ENCODE data around the gene TMEM106C. TPM values are rescaled to one million over a fixed set of nuclear protein-coding genes. Genes with fewer than 3 reads are reported as not detected.

TMEM106C gene
- polyA plus RNA-seq, 1 experiment: 93.7 TPM

DNA sequence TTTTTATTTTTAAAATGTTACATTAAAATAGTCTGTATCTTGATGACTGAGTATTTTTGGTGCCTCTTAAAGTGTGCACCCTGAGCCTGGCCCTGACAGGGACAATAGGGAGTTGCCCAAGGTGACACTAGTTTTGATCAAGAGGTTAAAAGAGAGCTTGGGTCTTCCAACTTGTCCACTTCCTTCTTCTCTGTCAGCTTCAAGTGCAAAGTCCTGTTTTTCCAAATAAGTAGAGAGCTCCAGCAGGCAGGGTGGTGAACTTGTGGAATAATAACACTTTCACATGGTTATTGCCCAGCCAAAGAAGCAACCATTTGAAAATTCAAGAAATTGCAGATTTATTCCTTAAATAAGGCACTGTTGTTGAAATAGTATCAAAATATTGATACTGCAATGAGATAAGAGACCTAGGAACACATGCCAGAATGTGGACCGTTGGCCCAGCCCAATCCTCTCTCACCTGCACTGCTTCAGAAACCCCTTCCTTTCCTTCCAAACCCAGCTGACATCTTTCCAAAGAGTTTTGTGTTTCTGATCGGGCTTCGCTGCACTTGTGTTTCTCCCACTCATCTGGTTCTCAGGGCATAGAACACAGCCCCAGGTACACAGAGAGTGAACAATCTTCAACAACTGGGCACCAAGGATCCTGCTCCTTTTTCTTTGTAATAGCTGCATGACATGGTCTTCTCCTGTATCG, 54.7 kb downstream of the TMEM106C start:
- Histone ChIP-seq H3K4me3 (ENCODE audit: low read depth, low read length) (no peak overlapping the region), H3K9me3 (ENCODE audit: control insufficient read depth, insufficient read depth, low read length) (no peaks in the 10 kb centered on the region), H3K27me3 (ENCODE audit: control insufficient read depth, insufficient read depth, low read length) (peaks cover 46% of the 10 kb centered on the region), H3K27ac (ENCODE audit: low read depth, low read length) (no peak overlapping the region)
- POLR2A ChIA-PET: no interaction called here
- TF ChIP-seq, protein P1, sequence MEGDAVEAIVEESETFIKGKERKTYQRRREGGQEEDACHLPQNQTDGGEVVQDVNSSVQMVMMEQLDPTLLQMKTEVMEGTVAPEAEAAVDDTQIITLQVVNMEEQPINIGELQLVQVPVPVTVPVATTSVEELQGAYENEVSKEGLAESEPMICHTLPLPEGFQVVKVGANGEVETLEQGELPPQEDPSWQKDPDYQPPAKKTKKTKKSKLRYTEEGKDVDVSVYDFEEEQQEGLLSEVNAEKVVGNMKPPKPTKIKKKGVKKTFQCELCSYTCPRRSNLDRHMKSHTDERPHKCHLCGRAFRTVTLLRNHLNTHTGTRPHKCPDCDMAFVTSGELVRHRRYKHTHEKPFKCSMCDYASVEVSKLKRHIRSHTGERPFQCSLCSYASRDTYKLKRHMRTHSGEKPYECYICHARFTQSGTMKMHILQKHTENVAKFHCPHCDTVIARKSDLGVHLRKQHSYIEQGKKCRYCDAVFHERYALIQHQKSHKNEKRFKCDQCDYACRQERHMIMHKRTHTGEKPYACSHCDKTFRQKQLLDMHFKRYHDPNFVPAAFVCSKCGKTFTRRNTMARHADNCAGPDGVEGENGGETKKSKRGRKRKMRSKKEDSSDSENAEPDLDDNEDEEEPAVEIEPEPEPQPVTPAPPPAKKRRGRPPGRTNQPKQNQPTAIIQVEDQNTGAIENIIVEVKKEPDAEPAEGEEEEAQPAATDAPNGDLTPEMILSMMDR (IDR thresholded peaks at IDR 0.05; ENCODE audit: low read depth, low read length): no peak
- no peak for DNase-seq (ENCODE audit: low read depth, low spot score)
- CTCF ChIA-PET: no interaction called here

Other genes with a start within 250 kb of the TMEM106C start
- 0.07 and 0.10 TPM in 2 replicates for gene ENDOU, start 238.1 kb upstream of the TMEM106C start, polyA plus RNA-seq (2011; rRNA removed)
- 1.7 and 2.1 TPM in 2 replicates for gene RAPGEF3, start 204.7 kb upstream of the TMEM106C start, polyA plus RNA-seq (2011; rRNA removed)
- gene SLC48A1, start 190.4 kb upstream of the TMEM106C start, polyA plus RNA-seq (2011; rRNA removed): 7.8 and 9.0 TPM in 2 replicates
- 17.1 and 22.1 TPM in 2 replicates for gene HDAC7, start 143.7 kb upstream of the TMEM106C start, polyA plus RNA-seq (2011; rRNA removed)
- gene VDR, start 58.6 kb upstream of the TMEM106C start, polyA plus RNA-seq (2011; rRNA removed): 11.9 and 13.6 TPM in 2 replicates
- gene COL2A1, start 40.9 kb downstream of the TMEM106C start, polyA plus RNA-seq (2011; rRNA removed): not detected in 2 replicates
- 23.4 and 26.4 TPM in 2 replicates for gene SENP1, start 142.5 kb downstream of the TMEM106C start, polyA plus RNA-seq (2011; rRNA removed)
- gene PFKM, start 155.8 kb downstream of the TMEM106C start, polyA plus RNA-seq (2011; rRNA removed): 58.4 and 62.1 TPM in 2 replicates
- 30.1 and 34.2 TPM in 2 replicates for gene ASB8, start 193.9 kb downstream of the TMEM106C start, polyA plus RNA-seq (2011; rRNA removed)
- 0.24 and 0.32 TPM in 2 replicates for gene CCDC184, start 220.0 kb downstream of the TMEM106C start, polyA plus RNA-seq (2011; rRNA removed)
- gene OR10AD1, start 239.7 kb downstream of the TMEM106C start, polyA plus RNA-seq (2011; rRNA removed): not detected in 2 replicates

All from AG04450 (cell line).